Skeletal muscle tissue (tissue), 4 donors: ENCODE measurements around the gene TTLL1. TPM values are rescaled to one million over a fixed set of nuclear protein-coding genes. Genes with fewer than 3 reads are reported as not detected.

Experiments
- H3K27ac ChIP-seq: one replicate; pipeline ENCODE4 v1.7.0; 2013; ENCODE audit warnings: mild to moderate bottlenecking, low read depth, low read length, inconsistent platforms
- H3K27me3 ChIP-seq, 3 donors: one replicate each; pipeline ENCODE4 v1.7.0; 2013; ENCODE audit warnings: low read length in 3 of 3; ENCODE audit not compliant: control insufficient read depth in 3 of 3, insufficient read depth in 3 of 3
- H3K36me3 ChIP-seq, 3 donors: one replicate each; pipeline ENCODE4 v1.7.0; 2013; ENCODE audit warnings: low read length in 3 of 3; ENCODE audit not compliant: control insufficient read depth in 3 of 3, insufficient read depth in 3 of 3
- H3K4me1 ChIP-seq, 3 donors: one replicate each; pipeline ENCODE4 v1.7.0; 2013; ENCODE audit warnings: low read length in 3 of 3, mild to moderate bottlenecking in 3 of 3; ENCODE audit not compliant: control insufficient read depth in 3 of 3, insufficient read depth in 3 of 3
- H3K4me3 ChIP-seq, 3 donors: one replicate each; pipeline ENCODE4 v1.7.0; 2013; ENCODE audit warnings: low read length in 3 of 3
- H3K9ac ChIP-seq, 3 donors: one replicate each; pipeline ENCODE4 v1.7.0; 2013; ENCODE audit warnings: low read length in 3 of 3, mild to moderate bottlenecking in 3 of 3, moderate library complexity in 2 of 3, low read depth in 1 of 3
- H3K9me3 ChIP-seq, 3 donors: one replicate each; pipeline ENCODE4 v1.7.0; 2013; ENCODE audit warnings: low read length in 3 of 3; ENCODE audit not compliant: control insufficient read depth in 3 of 3
- total RNA-seq: library from RNA; depleted of rRNA; stranded (reverse); fragments of >200 nt; gene quantifications from one replicate; pipeline ENCODE4 v1.2.3, GENCODE V29; 2014
- donor health status: Osteomylitis.

Gene TTLL1
- total RNA-seq, 1 donor from 2014 or later: 8.9 TPM

DNA sequence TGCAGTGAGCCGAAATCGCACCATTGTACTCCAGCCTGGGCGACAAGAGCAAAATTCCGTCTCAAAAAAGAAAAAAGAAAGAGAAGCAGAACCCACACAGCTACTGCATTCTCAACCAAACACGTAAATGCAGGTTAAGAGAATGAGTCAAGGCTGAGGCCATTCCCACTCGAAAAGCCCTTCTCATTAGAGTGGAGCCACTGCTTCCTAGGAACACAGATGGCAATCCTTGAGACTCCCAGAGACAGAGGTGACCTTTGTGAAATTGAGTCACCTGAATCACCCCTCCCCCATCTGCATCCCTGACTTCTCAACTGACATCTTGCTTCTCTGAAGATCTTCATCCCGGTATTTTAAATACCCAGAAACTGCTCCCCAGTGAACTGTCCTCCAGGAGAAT lies 82.4 kb downstream of the TTLL1 start:
- H3K4me3 ChIP-seq: no peak overlapping the region
- no peaks in the 10 kb centered on the region for H3K27me3 ChIP-seq
- H3K27ac ChIP-seq: no peak overlapping the region
- H3K9me3 ChIP-seq: no peaks in the 10 kb centered on the region
- no peak overlapping the region for H3K9ac ChIP-seq
- H3K36me3 ChIP-seq: no peaks in the 10 kb centered on the region
- peaks cover 7 to 25% (median 22%) of the 10 kb centered on the region in 3 donors for H3K4me1 ChIP-seq

DNA sequence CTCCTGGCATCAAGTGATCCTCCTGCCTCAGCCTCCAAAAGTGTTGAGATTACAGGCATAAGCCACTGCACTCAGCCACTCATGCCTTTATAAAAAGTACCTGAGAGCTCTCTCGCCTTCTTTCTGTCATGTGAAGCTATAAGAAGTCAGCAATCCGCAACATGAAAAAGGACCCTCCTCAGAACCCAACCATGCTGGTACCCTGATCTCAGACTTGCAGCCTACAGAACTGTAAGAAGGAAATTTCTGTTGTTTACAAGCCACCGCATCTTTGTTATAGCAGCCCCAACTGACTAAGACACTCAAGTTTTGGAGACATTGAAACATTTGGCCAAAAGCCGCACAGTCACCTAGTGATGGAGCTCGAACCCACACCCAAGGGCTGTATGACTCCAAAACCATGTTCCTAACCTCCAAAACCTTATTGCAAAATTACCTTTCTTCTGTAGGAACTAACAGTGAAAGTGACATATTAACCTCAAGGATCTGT lies 83.1 kb downstream of the TTLL1 start:
- H3K36me3 ChIP-seq: no peaks in the 10 kb centered on the region
- no peak overlapping the region for H3K4me3 ChIP-seq
- no peaks in the 10 kb centered on the region for H3K9me3 ChIP-seq
- no peak overlapping the region for H3K9ac ChIP-seq
- peaks cover 14 to 32% (median 28%) of the 10 kb centered on the region in 3 donors for H3K4me1 ChIP-seq
- H3K27ac ChIP-seq: no peak overlapping the region
- H3K27me3 ChIP-seq: no peaks in the 10 kb centered on the region

DNA sequence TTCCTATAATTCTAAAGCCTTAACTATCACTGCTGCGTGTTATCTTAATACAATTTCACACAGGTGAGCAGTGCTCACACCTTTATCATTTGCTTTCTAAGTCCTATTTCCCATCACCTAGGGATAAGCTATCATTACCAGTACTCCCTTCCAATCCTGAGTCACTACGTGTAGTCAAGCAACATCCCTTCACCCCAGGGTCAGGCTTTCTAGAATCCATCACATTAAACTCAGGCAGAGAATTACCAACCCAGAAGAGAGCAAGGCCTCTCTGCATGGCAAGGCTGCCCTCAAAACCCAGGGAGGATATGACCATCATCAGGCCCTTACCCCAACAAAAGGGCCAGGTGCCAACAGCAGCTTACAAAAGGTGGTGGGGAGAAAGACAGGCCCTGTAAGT lies 84.1 kb downstream of the TTLL1 start:
- no peaks in the 10 kb centered on the region for H3K36me3 ChIP-seq
- H3K4me1 ChIP-seq: peaks cover 23 to 42% (median 37%) of the 10 kb centered on the region in 3 donors
- H3K27ac ChIP-seq: no peak overlapping the region
- peak overlapping the region in 1 of 3 donors; percentile 25 for H3K9ac ChIP-seq
- H3K4me3 ChIP-seq: no peak overlapping the region
- H3K27me3 ChIP-seq: no peaks in the 10 kb centered on the region
- H3K9me3 ChIP-seq: no peaks in the 10 kb centered on the region

DNA sequence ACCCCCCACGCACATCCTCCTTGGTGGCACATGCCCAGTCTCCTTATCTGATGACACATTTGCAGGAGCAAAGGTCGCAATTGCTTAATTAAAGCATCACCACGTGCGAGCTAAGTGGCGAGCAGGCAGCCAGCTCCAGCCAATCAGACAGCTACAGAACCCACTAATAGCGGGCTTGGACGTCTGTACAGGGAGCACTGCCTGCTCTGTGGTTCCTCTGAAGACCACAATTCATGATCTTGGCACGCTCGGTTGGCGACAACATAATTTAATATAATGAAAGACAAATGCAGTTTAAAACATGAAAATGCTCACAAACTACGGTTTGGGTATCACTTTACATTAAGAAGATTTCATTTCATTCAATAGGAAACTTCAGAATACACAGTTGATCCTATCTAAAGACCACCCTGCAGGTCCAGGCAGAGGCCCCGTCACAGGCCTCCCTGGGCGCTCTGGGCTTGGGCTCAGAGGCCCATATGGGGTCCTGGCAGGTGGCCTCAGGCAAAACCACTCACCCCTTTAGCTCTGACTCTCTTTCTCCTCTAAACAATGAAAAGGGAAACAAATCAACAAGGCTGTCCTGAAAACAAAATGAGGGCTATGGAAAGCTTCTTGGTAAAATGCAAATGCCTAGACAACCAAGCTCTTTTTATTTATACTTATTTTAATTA lies 84.7 kb downstream of the TTLL1 start:
- Histone ChIP-seq H3K4me3 (no peak overlapping the region), H3K4me1 (peaks cover 25 to 48% (median 40%) of the 10 kb centered on the region in 3 donors), H3K27ac (no peak overlapping the region), H3K36me3 (no peaks in the 10 kb centered on the region), H3K9ac (no peak overlapping the region), H3K27me3 (no peaks in the 10 kb centered on the region), H3K9me3 (no peaks in the 10 kb centered on the region)

GRCh38 chr22:43002202-43002586 lies 87.0 kb downstream of the TTLL1 start:
- Histone ChIP-seq H3K9me3 (no peaks in the 10 kb centered on the region), H3K27ac (no peak overlapping the region), H3K4me3 (no peak overlapping the region), H3K9ac (no peak overlapping the region), H3K36me3 (no peaks in the 10 kb centered on the region), H3K27me3 (no peaks in the 10 kb centered on the region), H3K4me1 (peaks cover 25 to 45% (median 31%) of the 10 kb centered on the region in 3 donors)

DNA sequence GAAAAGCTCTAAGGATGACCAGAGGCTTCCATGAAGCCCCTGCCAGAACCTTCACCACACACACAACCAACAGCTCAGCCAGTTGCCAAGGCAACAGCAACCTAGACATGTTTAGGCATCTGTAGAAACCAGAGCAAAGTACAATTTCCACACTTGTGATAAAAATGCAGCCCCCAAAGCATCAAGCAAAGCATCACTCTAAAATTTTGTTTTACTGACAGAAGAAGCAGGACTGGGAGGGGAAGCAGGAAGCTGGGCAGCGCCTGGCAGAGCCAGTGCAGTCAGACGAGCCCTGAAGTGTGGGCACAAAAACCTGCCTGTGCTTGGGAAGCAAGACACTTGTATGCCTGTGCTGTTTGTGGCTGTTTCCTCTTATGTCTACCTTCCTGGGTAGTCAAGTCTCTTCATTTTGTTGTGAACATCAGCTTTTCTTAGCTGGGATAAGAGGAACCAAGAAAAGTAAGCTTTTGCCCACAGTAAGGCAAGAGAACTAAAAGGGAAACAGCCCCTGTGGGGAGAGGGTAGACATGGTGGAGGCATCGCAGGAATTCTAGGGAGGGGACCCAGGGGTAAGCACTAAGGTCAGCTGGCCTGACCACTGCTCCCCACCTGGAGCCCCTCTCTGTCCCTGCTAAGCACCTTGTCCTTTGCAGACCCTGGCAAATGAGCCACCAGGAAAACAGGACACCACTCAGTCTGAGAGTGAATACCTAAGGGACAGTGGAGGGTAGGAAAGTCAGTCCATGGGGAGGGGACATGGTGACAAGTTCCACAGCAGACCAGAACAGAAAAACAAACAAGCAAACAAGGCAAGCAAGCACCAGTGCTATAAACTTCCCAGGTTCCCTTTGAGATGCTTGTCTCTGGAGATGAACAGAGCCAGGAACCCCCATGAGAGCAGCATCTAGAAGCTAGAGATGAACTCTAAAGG lies 87.7 kb downstream of the TTLL1 start:
- peak overlapping the region in 2 of 3 donors; percentile 54 to 57 for H3K9ac ChIP-seq
- no peaks in the 10 kb centered on the region for H3K9me3 ChIP-seq
- no peak overlapping the region for H3K27ac ChIP-seq
- H3K4me1 ChIP-seq: peaks cover 25 to 51% (median 34%) of the 10 kb centered on the region in 3 donors
- H3K27me3 ChIP-seq: no peaks in the 10 kb centered on the region
- H3K4me3 ChIP-seq: no peak overlapping the region
- H3K36me3 ChIP-seq: no peaks in the 10 kb centered on the region

DNA sequence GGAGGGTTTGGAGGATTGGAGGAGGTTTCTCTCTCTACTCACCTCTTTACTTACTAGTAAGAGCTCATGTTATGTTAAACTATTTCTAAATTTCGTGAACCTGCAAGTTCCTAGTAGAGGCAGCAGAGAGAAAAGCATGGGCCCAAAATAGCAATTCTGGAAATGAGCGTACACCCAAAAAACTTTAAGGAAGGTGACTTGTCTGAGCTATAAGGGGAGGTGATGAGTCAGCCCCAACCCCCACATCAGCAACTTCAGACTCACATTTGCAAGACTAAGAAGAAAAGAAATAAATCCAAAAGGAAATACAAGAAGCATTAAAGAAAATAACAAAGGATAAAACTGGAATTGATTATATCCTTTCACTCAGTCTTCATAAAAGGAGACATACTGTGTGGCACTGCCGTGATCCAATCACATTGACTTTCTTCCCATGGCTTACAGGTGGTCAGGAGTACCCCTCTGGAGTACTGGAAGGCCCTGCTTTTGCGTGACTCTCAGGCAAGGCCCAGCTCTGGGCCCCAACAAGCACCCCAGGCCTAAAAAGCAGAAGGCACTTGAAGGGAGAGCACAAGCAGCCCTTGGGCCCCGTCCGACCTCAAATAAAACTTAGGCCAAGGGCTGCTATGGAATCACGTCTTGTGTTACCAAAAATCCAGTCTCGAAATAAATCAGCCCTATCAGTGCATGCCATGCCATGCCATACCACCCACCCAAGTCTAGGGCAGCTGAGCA lies 88.6 kb downstream of the TTLL1 start:
- H3K4me1 ChIP-seq: peaks cover 27 to 55% (median 38%) of the 10 kb centered on the region in 3 donors
- H3K27me3 ChIP-seq: no peaks in the 10 kb centered on the region
- H3K4me3 ChIP-seq: no peak overlapping the region
- H3K9me3 ChIP-seq: no peaks in the 10 kb centered on the region
- H3K27ac ChIP-seq: no peak overlapping the region
- no peaks in the 10 kb centered on the region for H3K36me3 ChIP-seq
- H3K9ac ChIP-seq: peak overlapping the region in 2 of 3 donors; percentile 1 to 54

GRCh38 chr22:42997582-42998090 lies 91.6 kb downstream of the TTLL1 start:
- Histone ChIP-seq H3K27ac (no peak overlapping the region), H3K27me3 (no peaks in the 10 kb centered on the region), H3K4me1 (peaks cover 50 to 67% (median 53%) of the 10 kb centered on the region in 3 donors)

GRCh38 chr22:42996646-42997365 lies 92.4 kb downstream of the TTLL1 start:
- no peak overlapping the region for H3K27ac ChIP-seq
- H3K4me1 ChIP-seq: peaks cover 43 to 61% (median 46%) of the 10 kb centered on the region in 3 donors
- H3K9me3 ChIP-seq: no peaks in the 10 kb centered on the region
- no peak overlapping the region for H3K4me3 ChIP-seq
- no peaks in the 10 kb centered on the region for H3K27me3 ChIP-seq
- no peak overlapping the region for H3K9ac ChIP-seq
- no peaks in the 10 kb centered on the region for H3K36me3 ChIP-seq

More at GRCh38 chr22:42997582-42998090, 91.6 kb downstream of the TTLL1 start:
- H3K9ac ChIP-seq: no peak overlapping the region
- H3K36me3 ChIP-seq: no peaks in the 10 kb centered on the region
- H3K4me3 ChIP-seq: no peak overlapping the region
- no peaks in the 10 kb centered on the region for H3K9me3 ChIP-seq
